Erythroblast (primary cell): ENCODE results near the gene AUTS2.

Experiments
- GATA1 ChIP-seq: IDR thresholded peaks from 2 replicates; pipeline ENCODE4 v1.6.1; 2011; ENCODE audit warnings: low read depth, mild to moderate bottlenecking, control low read depth, low read length, moderate library complexity
- POLR2A ChIP-seq: IDR thresholded peaks from 2 replicates; pipeline ENCODE4 v1.6.1; 2011; ENCODE audit warnings: mild to moderate bottlenecking, low read length

- no peak for TF ChIP-seq POLR2A
- no peak for TF ChIP-seq GATA1
Measured at GRCh38 chr7:69949122-69949521, 350.8 kb downstream of the AUTS2 start.
